CD4-positive, alpha-beta T cell treated with Interleukin-6 for 4 hours (primary cell): ENCODE data around the gene USP2.

Experiments used
- DNase-seq: peaks from one replicate; pipeline ENCODE4 v3.0.0-alpha.2; 2020; ENCODE audit warnings: mixed read lengths

The USP2 gene

GRCh38 chr11:119320240-119320775, 61.2 kb downstream of the USP2 start:
- DNase-seq: no peak

- DNase-seq: no peak
These were observed 61.7 kb downstream of the USP2 start for GRCh38 chr11:119319700-119320239.

GRCh38 chr11:119319136-119319699, 62.3 kb downstream of the USP2 start:
- DNase-seq: no peak

GRCh38 chr11:119318240-119319135, 63.0 kb downstream of the USP2 start:
- DNase-seq: peak; percentile 34

GRCh38 chr11:119317592-119318239, 63.8 kb downstream of the USP2 start:
- no peak for DNase-seq

GRCh38 chr11:119316729-119317591, 64.5 kb downstream of the USP2 start, which contains the start of gene MCAM:
MCAM (minus strand) TSS chr11:119317130; CDS start chr11:119317101, 29 bp downstream.
- no peak for DNase-seq

GRCh38 chr11:119316016-119316728, 65.3 kb downstream of the USP2 start:
- no peak for DNase-seq

- DNase-seq: peak; percentile 76
These were observed 66.1 kb downstream of the USP2 start for GRCh38 chr11:119315131-119316015.

GRCh38 chr11:119314726-119315125, 66.8 kb downstream of the USP2 start:
- no peak for DNase-seq

GRCh38 chr11:119310682-119311052, 70.8 kb downstream of the USP2 start:
- DNase-seq: no peak

- no peak for DNase-seq
These were observed 71.4 kb downstream of the USP2 start for GRCh38 chr11:119309953-119310681.

- DNase-seq: no peak
These were observed 72.1 kb downstream of the USP2 start for GRCh38 chr11:119309411-119309810.

- no peak for DNase-seq
These were observed 73.5 kb downstream of the USP2 start for GRCh38 chr11:119307974-119308373.

GRCh38 chr11:119307219-119307618, 74.3 kb downstream of the USP2 start:
- DNase-seq: no peak

- DNase-seq: peak; percentile 56
These were observed 75.1 kb downstream of the USP2 start for GRCh38 chr11:119306373-119306890.

- no peak for DNase-seq
These were observed 75.7 kb downstream of the USP2 start for GRCh38 chr11:119305556-119306372.
